ENCODE data around the gene OR6Y1.

- TF ChIP-seq, protein P1, sequence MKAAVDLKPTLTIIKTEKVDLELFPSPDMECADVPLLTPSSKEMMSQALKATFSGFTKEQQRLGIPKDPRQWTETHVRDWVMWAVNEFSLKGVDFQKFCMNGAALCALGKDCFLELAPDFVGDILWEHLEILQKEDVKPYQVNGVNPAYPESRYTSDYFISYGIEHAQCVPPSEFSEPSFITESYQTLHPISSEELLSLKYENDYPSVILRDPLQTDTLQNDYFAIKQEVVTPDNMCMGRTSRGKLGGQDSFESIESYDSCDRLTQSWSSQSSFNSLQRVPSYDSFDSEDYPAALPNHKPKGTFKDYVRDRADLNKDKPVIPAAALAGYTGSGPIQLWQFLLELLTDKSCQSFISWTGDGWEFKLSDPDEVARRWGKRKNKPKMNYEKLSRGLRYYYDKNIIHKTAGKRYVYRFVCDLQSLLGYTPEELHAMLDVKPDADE (IDR thresholded peaks at IDR 0.05), result no peak
- TF ChIP-seq, protein P2, sequence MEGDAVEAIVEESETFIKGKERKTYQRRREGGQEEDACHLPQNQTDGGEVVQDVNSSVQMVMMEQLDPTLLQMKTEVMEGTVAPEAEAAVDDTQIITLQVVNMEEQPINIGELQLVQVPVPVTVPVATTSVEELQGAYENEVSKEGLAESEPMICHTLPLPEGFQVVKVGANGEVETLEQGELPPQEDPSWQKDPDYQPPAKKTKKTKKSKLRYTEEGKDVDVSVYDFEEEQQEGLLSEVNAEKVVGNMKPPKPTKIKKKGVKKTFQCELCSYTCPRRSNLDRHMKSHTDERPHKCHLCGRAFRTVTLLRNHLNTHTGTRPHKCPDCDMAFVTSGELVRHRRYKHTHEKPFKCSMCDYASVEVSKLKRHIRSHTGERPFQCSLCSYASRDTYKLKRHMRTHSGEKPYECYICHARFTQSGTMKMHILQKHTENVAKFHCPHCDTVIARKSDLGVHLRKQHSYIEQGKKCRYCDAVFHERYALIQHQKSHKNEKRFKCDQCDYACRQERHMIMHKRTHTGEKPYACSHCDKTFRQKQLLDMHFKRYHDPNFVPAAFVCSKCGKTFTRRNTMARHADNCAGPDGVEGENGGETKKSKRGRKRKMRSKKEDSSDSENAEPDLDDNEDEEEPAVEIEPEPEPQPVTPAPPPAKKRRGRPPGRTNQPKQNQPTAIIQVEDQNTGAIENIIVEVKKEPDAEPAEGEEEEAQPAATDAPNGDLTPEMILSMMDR (conservative IDR thresholded peaks at IDR 0.05; ENCODE audit: low read depth in 2 of 2), result no peak
- TF ChIP-seq STAT1 (IDR thresholded peaks at IDR 0.05; ENCODE audit: unreplicated experiment) (no peak), REST (IDR thresholded peaks at IDR 0.05; ENCODE audit: unreplicated experiment) (no peak), CREB1 (CRISPR knock-in tag; IDR thresholded peaks at IDR 0.05; ENCODE audit: low read depth) (no peak), EZH2 (IDR thresholded peaks at IDR 0.05; ENCODE audit: low read depth, unreplicated experiment) (no peak), POLR2AphosphoS5 (IDR thresholded peaks at IDR 0.05; ENCODE audit: low read depth) (no peak)
These were observed 19.7 kb downstream of the OR6Y1 start for GRCh38 chr1:158534496-158534895.

Measured in GM23338 (cell line).